Measurements from ENCODE around the gene PRR5L.
A peak's percentile ranks its signal among the peaks of the same experiment; 100 is the strongest.

The PRR5L gene

DNA sequence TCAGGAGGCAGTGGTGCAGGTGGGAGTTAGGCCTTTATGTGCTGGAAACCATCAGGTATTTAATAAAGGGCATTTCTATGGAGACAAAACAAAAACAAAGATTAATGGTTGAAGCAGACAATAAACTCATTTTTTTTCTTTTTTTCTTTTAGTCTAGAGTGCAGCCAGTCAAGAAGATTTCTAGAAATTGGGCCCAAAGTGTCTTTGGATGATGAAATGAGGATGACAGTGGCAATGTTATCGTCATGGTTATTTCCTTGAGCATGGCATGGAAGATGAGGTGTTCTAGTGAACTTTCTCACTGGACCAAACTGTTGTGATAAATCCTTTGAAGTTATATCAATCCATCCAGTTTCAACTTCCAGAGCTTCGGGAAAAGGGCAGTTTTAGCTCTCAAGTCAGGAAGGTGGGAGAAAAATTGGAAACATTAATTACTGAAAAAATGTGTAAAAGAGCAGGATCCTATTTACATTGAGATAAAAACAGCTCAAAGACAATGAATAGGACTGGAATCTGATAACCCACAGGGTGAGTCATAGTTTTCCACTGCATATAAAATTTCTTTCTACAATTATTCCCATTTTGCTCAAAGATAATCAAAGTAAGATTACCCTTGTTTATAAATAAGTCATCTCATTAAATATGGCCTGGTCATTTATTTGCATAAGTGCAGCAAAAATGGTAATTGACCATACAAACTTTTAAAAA, 33.0 kb downstream of the PRR5L start:
- no peak for DNase-seq

DNA sequence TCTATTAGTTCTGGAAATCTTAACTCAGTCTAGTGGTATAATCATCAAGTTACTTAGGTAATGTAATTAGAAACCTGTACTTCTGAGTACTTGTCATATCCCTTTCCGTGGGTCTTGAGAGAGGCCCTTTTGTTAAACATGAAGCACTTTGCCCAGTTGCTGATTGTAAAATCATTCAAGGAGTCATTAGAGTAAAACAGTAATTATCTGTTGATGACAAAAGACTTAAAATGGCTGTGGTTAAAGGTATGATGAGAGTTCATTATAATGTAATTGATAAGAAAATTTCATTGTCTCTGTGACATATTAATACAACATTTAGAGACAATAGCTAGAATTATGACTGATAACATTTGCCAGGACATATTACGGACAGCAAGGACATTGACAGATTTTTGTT, 34.3 kb downstream of the PRR5L start:
- no peak for DNase-seq

DNA sequence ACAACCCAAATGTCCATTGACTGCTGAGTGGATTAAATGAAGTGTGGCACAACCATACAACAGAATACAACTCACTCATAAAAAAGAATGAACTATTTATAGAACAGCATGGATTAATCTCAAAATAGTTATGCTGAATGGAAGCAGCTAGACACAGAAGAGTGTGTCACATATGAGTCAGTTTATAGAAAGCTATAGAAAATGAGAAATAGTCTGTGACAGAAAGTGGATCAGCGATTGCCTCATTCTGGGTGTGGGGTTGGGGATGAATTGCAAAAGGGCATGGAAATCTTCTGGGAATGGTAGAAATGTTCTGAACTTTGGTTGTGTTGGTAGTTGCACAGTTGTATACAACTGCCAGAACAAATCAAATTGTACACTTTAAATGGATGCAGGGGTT, 37.4 kb downstream of the PRR5L start:
- no peak for DNase-seq

DNA sequence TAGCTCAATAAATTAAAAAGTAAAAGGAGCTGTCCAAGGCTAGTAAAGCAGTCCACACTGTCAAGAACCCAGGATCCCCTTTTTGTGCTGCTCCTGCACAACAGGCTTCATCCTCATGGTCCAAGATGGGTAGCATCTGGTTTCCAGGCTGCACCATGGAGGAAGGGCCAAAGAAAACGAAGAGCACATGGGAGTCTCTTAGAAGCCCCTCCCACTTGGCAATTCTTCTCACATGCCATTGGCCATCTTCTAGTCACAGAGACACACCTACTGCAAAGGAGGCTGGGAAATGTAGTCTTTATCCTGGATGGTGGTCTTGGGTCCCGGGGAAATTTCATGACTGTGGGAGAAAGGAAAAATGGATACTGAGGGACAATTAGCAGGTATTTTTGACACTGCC, 37.8 kb downstream of the PRR5L start:
- no peak for DNase-seq

- no peak for DNase-seq
Measured at GRCh38 chr11:36339888-36340287, 43.8 kb downstream of the PRR5L start.

GRCh38 chr11:36340897-36341296, 44.8 kb downstream of the PRR5L start:
- DNase-seq = no peak

GRCh38 chr11:36341915-36342314, 45.8 kb downstream of the PRR5L start:
- DNase-seq = no peak

DNA sequence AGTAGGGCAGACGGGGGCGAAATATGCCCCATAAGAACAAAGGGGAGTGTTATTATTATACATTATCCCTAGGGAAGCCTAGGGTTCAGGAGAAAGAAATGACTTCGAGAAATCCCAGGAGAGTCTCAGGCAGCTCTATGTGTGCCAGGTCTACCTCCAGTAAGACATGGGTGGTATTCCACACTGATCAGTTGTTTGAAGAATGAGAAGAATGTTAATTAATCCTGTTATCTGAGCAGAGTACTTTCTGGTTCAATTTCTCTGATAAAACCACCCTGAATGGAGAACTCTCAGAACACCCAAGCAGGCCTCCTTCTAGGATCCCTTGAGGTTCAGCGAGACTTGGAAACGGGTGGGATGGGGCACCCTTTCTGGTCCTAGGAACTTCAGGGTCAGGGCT, 46.2 kb downstream of the PRR5L start:
- no peak for DNase-seq

- no peak for DNase-seq
Measured at GRCh38 chr11:36343436-36343835, 47.3 kb downstream of the PRR5L start.

GRCh38 chr11:36345084-36345511, 49.0 kb downstream of the PRR5L start:
- no peak for DNase-seq

DNA sequence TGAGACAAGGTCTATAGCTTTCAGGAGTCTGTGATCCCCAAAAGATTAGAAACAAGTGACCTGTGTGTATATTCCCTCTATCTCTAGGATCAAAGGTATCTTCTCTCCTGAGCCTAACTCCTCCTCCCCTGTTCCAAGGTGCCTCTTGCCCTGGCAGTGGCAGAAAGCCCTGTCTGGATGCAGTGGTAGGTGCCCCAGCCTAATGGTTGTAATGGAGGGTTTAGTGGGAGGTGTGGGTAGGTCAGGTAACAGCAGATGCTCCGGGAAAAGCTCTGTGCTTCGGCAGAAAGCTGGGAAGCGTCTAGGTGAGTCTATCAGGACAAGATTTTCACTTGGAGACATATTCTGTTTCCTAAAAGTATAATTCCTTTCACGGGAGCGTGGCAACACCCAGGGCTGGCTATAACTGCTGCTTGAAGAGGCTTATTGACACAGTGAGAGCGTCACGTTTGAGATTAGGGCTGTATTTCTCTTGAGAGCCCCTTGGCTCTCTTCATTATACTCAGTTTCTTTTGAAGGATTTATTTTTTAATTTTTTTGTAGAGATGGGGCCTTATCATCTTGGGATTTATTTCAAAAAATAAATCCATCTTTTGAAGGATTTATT, 49.5 kb downstream of the PRR5L start:
- no peak for DNase-seq

GRCh38 chr11:36346562-36347383, 50.7 kb downstream of the PRR5L start:
- DNase-seq = no peak

- DNase-seq = no peak
Measured at GRCh38 chr11:36347384-36347906, 51.4 kb downstream of the PRR5L start.

DNA sequence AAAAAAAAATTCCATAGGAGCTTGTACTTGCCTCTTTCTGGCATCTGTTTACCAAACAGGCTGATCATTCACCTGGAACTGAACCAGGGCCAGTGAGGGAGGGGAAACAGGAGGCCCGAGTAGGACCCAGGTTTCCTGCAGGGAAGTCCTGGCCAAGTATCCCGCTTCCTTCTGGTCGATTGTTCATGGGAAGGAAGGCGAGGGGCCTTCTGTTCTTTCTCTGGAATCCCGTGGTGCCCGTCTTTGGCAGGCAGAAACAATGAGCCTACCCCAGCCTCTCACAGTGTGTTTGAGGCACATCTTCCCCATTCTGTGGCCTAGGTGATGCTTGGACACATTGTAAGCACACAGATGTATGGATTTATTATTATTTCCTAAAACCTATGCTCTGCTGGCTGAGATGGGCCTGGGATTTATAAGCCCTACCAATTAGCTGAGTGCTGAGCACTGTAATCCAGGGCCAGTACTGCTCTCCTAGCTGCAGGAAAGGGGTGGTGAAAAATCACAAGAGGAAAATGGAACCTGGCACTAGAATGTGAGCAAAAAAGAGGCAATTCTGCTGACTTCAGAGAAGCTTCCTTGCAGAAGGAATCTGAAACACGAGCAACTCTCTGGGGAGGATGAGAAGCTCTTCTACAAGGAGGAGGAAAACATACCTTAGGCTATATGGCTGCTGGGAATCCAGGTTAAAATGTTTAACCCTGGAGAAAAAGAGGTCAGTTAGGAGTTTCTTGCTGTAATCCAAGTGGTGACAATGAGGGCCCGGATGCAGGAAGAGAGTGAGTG, 53.5 kb downstream of the PRR5L start:
- DNase-seq = no peak

DNA sequence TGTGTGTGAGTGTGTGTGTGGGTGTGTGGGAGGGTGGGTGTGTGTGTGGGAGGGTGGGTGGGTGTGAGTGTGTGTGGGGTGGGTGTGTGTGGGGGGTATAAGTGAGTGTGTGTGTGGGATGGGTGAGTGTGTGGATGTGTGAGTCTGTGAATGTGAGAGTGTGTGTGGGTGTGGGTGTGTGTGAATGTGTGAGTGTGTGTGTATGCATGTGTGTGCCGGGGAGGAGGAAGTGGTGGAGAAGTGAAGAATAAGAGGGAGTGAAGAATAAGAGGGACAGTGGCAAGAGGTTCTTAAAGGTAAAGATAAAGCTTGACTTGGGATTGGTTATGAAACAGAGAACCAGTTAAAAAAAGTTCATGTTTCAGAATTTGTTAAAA, 54.0 kb downstream of the PRR5L start:
- no peak for DNase-seq

GRCh38 chr11:36352922-36353321, 56.8 kb downstream of the PRR5L start:
- peak; percentile 59 for DNase-seq

DNA sequence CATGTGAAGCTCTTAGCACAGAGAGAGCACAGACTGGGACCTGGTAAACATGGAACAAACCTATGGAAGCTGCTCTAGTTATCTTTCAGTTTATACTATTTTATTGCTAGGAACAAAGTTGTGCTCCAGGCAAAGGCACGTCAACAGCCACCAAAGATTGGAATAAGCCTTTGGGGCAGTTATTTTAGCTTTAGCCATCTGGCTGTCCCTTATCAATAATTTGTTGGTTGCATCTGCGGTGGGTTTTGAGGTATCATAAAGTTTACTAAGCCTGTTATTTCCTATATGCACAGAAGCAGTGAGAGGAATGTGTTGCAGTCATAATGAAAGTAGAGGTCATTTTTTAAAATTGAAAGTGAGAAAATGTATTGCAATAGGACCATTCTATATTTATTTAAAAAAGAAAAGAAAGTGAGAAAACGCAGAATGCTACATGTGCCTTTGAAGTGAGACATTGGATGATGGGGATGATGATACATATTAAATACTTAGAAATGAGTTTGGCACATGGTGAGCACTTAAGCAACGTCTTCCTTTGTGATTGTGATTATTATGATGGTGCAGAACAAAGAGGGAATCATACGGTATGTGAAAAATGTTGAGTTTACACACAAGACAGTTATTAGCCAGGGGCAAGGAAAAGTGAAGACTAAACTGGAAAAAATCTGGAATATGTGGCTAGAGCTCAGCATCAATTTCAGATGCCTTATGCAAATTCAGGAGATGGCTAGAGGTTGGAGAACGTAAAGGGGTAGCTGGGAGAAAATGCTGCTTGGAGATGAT, 58.3 kb downstream of the PRR5L start:
- DNase-seq = no peak

GRCh38 chr11:36356201-36356600, 60.1 kb downstream of the PRR5L start:
- no peak for DNase-seq

DNA sequence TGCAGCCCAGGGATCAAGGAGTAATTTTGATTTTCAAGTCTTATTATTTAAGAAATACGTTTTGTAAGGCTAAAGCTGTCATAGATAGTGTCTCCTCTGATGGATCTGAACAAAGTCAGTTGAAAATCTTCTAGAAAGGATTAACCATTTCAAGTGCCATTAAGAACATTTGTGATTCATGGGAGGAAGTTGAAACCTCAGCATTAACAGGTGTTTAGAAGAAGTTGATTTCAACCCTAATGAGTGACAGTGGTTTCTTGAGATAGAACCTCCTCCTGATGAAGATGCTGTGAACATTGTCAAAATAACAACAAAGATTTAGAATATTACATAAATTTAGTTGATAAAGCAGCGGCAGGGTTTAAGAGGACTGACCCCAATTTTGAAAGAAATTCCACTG, 61.7 kb downstream of the PRR5L start:
- DNase-seq = no peak

DNA sequence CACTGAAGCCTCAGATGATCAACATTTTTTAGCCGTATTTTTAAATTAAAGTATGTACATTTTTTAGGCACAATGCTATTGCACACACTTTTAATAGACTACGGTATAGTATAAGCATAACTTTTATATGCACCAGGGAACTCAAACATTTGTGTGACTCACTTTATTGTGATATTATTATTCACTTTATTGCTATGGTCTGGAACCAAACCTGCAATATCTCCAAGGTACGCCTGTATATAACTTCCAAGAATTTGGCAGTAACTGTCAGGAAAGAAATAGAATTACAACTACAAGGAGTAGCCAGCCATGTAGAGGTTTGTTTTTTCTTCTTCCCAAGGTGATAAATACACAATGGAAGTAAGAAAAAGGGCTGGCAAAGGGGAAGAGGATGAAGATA, 62.3 kb downstream of the PRR5L start:
- DNase-seq = no peak

DNA sequence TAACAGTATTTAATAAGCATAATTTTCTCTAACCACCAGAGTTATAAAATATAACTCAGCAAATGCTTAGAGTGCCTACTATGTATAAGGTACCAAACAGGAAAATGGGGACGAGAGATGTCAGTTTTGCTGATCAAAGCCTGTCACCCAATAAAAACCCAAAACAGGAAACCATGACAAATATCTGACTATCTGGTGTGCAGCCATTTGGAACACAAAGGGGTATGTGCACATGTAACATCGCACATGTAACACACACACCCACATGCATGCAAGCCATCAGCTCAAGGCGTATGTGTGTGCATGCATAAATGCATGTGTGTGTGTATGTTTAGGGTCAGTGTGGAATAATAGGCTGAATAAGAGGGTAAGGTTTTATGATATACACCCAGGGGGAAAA, 64.2 kb downstream of the PRR5L start:
- DNase-seq = no peak

DNA sequence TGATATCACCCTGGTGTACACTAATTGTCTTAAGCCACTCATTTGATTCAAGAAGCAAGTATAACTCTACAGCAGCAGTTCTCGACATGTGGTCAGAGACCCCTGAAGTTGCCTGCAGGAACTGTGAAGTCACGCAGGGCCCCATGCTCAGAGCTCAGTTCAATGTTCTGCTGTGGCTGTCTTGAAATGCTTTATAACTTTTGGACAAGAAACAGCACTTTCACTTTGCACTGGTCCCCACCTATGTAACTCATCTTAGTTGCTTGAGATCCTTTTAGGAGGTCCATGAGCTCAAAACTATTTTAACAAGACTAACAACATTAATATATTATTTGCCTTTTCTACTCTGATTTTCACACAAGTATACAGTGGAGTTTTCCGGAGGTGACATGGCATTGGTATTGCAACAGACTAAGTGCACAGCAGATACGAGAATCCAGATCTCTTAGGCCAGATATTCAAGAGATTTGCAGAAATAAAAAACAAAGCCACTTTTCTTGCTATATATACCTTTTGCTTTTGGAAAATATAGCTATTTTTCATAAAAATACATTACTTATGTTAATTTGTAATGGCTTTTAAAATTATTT, 64.8 kb downstream of the PRR5L start:
- DNase-seq = no peak

All from stimulated activated CD4-positive, alpha-beta T cell treated with anti-CD3 and anti-CD28 coated beads, Interleukin-1b, Interleukin-23, amount 100 ng/mL, for 48 hours (primary cell).